22Rv1 (cell line): ENCODE results near the gene CNTN2.

Experiments used
- CTCF ChIP-seq: fragments of 450-650 bp; IDR thresholded peaks from 2 replicates; pipeline ENCODE4 v1.5.1; 2017; ENCODE audit warnings: mild to moderate bottlenecking
- ZFX ChIP-seq: fragments of 450-650 bp; IDR thresholded peaks from 2 replicates; pipeline ENCODE4 v1.6.1; 2017; ENCODE audit warnings: antibody characterized with exemption, borderline replicate concordance

- TF ChIP-seq CTCF (no peak), ZFX (no peak)
Measured at GRCh38 chr1:205118752-205119151, 75.7 kb downstream of the CNTN2 start.
